Measurements from ENCODE around the gene SHC2.
"Not testable (repeated sequence)": the region's sequence is repeated elsewhere in the genome, so short reads cannot be mapped to it uniquely, and the experiment has no call there.

The SHC2 gene

GRCh38 chr19:444677-445210 lies 16.1 kb downstream of the SHC2 start:
- DNase-seq, result no peak

DNA sequence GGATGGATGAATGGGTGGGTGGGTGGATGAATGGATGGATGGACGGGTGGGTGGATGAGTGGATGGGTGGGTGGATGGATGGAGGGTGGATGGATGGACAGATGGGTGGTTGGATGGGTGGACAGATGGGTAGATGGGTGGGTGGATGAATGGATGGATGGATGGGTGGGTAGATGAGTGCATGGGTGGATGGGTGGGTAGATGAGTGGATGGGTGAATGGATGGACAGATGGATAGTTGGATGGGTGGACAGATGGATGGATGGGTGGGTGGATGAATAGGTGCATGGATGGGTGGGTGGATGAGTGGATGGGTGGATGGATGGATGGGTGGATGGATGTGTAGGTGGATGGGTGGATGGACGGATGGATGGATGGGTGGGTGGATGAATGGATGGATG lies 17.8 kb downstream of the SHC2 start:
- DNase-seq, result no peak

- no peak for DNase-seq
These were observed 18.7 kb downstream of the SHC2 start for GRCh38 chr19:442085-442484.

- no peak for DNase-seq
These were observed 19.5 kb downstream of the SHC2 start for GRCh38 chr19:441213-441836.

DNA sequence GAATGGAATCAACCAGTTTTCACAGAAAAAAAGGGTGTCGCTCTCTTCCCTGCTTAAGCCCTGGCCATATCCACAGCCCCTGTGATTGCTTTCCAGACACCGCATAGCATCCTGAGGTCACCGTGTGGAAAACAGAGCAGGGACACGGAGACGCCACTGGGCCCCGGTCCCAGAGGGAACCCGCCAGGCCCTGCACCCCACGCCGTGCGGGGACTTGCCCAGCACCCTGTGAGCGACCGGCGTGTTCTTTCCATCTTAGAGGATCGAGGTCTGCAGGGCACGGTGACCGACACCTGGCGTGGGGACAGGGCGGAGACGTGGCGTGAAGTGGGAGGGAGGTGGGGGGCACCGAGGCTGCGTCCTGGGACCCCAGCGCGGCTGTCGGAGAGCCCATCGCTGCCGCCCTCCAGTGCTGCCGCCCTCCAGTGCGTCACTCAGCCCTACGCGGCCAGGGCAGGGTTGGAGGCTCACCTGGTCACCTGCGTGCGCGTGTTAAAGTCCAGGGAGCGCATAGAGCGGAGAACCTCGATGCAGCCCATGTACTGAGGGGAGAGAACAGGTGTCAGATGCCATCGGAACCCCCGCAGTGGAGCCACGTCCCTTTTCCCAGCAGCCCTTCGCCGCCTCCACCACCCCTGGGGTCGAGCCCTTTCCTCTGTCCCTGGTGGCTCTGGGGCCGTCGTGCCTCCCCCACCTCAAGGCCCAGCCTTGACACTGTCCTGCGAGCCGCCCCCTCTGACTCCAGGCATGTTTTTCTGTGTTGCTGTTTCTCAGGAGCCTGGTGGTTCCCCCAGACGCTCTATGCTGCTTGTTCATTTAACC lies 20.2 kb downstream of the SHC2 start:
- no peak for DNase-seq

DNA sequence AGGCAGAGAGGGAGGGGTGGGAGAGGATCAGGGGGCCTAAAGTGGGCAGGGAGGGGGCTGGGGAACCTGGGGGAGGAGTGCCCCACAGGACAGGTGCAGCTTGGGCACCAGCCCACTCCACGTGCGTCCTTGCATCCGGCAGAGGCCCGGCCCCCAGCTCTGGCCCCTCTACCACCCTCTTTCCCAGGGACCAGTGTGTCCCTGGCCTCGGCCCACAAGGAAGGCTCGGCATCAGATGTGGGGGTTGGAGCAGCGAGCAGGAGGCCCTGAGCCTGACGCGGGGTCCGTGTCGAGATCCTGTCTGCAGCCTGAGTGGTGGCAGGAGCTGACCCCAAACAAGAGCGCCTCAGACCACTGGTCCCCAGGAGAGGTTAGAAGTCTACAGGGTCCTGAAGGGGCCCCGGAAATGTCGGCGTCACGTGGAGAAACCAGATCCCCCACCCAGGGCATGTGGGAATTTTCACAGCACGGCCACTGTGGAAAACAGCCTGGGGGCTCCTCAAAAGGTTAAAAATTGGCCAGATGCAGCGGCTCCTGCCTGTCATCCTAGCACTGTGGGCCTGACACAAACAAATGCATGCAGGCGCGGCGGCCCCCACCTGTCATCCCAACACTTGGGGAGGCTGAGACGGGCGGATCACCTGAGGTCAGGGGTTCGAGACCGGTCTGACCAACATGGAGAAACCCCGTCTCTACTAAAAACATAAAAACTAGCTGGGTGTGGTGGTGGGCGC lies 21.5 kb downstream of the SHC2 start:
- DNase-seq, result no peak

- no peak for DNase-seq
These were observed 22.3 kb downstream of the SHC2 start for GRCh38 chr19:438416-438958.

DNA sequence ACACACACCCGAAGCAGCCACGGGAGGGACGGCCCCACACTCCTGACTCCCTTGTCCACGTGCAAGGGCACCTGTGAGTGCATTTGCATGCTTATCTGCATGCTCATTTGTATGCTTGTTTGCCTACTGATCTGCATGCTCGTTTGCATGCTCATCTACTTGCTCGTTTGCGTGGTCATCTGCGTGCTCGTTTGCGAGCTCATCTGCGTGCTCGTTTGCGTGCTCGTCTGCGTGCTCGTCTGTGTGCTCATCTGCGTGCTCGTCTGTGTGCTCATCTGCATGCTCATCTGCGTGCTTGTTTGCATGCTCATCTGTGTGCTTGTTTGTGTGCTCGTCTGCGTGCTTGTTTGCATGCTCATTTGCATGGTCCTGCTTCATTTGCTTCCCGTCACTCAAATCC lies 23.8 kb downstream of the SHC2 start:
- no peak for DNase-seq

GRCh38 chr19:436413-436950 lies 24.4 kb downstream of the SHC2 start:
- DNase-seq, result no peak

DNA sequence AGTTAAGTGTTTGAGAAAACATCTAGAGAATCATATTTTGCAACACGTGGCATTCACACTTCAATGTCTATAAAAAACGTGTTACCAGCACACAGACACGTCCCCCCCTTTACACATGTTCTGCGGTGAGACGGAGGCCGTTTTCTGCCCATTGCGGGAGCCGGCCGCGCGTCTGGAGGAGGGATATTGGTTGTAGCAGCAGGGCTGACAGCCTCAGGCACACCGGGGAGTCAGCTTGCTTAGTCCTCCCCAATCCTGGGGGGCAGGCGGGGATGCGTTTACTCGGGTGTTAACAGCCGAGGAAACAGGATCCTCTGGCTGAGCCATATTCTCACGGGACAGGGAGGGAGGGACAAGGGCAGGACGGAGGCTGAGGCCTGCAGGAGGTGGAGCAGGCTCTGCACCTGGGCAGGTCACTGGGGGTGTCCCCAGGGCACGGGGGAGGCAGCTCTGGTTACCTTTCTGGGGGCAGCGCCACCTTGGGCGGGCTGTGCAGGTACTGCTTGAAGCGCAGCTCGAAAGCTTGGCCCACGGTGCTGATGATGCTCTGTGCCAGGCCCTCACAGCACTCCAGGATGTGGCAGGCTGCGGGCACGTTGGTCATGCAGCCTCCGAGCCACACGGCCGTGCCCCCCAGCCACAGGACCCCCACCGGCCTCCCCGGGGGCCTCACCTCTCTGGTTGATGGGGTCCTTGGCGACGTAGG lies 25.0 kb downstream of the SHC2 start:
- DNase-seq, result no peak

DNA sequence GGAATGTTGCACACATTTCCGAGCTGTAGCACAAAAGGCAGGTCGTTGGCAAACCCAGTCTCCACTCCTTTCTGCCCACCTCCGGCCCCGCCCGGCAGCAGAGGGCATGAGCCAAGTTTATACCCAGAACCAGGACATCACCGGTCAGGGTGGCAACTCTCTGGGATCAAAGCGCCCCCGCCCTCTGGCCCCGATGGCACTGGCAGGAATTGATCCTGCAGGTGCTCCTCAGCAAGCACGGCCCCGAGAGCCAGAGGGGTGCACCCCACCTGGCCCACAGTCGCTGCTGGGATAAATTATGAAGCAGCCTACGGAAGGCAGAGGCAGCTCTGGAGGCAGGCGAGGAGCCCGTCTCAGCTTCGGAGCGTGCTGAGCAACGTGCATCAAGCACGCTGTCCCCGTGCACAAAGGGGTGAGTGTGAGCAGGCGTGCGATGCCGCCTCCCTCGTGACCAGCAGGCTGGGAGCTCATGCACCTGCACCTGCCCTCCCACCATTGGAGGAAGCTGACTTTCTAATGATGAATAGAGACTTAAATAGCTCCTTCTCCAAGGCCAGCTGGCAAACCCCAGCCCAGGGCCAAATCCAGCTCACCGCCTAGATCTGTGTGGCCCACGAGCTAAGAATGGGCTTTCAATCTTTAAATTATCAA lies 25.7 kb downstream of the SHC2 start:
- DNase-seq, result no peak

DNA sequence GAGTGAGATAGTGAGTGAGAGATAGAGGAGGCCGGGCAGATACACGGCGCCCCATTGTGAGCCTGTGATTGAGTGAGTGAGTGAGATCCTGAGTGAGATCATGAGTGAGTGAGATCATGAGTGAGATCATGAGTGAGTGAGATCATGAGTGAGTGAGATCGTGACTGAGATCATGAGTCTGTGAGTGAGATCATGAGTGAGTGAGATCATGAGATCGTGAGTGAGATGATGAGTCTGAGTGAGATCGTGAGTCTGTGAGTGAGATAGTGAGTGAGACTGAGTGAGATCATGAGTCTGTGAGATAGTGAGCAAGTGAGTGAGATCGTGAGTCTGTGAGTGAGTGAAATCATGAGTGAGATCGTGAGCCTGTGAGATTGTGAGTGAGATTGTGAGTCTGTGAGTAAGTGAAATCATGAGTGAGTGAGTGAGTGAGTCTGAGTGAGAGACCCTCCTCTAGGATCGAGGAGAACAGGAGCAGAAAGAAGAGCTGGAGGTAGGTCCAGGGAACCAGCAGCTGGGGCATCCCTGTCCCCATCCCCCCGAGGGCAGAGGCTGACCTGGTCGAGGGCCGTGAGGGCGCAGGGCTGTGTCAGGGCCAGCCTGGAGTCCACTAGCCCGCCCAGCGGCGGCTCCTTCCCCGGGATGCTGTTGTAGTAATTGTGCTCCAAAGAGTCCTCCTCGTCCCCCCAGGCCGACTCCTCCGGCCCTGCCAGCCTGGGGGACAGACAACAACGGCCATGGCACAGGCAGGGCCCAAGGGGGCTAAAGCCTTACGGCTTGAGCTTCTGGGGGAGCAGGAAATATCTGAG lies 26.5 kb downstream of the SHC2 start:
- no peak for DNase-seq

DNA sequence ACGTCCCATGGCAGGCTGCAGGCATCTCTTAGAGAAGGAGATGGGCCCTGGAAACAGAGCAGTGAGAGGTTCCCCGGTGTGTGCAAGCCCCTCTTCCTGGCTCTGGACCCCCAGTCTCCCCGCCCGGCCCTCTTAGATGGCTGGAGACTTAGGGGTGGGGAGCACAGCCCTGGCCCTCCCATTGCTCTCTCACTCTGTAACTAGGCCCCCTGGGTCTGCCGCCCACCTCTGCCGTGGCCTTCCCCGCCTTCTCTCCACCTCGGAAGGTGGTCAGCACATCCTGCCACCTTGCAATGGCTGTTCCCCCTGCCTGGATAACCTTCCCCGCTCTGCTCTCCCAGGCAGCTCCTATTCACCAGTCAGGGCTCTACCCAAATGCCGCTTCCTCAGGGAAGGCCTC lies 30.1 kb downstream of the SHC2 start:
- no peak for DNase-seq

DNA sequence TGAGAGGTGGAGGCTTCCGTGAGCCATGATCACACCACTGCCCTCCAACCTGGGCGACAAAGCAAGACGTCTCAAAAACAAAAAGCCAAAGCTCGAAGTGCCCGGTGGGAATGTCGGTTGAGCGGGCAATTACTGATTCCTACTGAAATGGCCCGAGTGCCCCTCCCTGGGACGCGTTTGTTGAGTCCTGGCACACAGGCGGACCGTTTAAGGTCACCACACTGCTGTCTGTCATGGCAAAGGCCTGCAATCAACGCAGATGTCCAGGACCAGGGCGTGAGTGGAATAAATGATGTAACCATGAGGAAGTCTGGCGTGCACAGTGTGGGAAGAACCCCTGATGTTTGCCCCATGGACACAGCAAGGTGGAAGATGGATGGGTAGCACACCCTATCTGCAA lies 32.7 kb downstream of the SHC2 start:
- DNase-seq, result no peak

DNA sequence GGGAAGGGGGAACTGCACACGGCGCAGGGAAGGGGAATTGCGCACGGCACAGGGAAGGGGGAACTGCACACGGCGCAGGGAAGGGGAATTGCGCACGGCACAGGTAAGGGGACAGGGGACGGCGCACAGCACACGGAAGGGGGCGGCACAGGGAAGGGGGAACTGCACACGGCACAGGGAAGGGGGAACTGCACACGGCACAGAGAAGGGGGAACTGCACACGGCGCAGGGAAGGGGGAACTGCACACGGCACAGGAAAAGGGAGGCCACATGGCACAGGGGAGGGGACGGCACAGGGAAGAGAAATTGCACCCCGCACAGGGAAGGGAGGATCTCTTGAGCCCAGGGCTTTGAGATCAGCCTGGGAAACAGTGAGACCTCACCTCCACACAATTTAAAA lies 33.2 kb downstream of the SHC2 start:
- DNase-seq, result not testable (repeated sequence)

GRCh38 chr19:426725-427445 lies 33.9 kb downstream of the SHC2 start:
- DNase-seq, result no peak

DNA sequence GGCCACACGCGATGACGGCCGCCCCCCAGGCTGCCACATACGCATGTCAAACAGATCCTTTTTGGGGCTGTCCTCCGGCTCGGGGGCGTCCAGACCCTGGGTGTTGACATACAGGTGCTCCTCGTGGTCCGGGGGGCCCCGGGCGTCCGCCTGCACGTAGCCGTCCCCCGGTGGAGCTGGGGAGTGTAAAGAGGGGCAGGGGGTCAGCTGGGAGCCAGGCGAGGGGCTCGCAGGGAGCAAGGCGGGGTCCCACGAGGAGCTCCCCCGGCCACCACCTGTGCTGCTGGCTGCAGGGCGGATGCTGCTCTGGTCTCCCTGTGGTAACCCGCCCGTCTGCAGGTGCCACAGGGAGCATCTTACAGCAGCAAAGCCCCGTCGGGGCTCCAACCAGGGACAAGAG lies 35.8 kb downstream of the SHC2 start:
- DNase-seq, result no peak

DNA sequence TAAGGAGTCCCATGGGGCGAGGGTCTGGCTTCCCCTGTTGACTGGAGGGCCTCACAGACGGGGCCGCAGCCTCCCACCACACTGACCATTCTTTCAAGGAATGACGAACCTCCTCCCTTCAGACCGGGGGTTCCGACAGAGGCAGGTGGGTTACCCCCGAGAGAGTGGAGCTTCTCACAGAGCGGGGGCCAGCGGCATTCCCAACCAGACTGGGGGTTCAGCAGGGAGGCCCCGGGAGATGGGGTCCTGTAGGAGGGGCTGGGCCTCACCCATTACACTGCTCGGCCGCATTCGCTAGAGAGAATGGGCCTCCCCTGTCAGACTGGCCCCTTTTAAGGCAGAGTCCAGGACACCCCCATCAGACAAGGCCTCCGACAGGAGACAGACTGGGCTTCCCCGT lies 36.3 kb downstream of the SHC2 start:
- DNase-seq, result no peak

DNA sequence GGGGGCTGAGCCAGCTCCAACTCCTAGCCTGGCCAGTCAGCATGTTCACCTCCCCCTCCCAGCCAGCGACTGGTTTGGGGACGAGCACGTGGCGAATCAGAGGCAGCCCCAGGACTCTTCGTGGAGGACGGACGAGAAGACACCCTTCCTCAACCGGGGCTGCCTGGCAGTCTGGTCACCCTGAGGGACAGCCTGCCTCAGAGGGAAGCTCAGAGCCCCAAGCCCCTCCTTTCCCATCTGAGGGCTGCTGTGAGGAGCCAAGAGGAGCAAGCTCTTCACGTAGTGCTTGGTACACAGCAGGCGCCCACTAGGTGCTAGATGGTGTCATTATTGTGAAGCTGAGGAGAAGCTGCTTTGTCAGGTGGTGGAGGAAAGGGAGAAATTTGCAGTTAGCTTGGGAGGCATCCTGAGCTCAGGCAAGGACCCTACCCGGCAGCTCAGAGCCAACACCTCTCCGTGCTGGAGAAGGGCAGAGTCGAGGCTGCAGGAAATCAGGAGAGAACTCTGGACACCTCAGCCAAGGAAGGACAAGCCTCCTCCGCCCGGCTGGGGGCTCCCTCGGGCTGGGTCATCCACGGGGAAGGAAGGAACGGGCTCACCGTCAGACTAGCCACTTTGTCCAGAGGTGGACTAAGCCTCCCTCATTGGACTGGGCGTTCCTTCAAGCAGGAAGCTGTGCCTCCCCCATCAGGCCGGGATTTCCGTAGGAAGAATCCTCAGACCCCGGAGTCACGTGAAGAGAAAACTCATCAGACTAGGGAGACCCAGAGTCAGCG lies 37.0 kb downstream of the SHC2 start:
- no peak for DNase-seq

DNA sequence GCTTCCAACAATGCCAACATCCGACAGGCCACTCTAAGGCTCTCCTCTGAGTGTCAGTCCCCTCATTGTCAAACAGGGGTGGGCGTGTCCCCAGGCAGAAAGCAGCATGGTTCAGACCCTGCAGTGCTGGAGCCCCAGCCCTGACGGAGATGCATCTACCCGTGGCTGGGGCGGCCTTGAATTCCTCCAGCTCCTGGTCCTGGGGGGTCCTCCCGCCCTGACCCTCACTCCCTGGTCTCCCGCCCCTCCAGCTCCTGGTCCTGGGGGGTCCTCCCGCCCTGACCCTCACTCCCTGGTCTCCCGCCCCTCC lies 38.0 kb downstream of the SHC2 start:
- DNase-seq, result not testable (repeated sequence)
